OCI-LY7 (cell line): ENCODE results near the gene P3H1. TPM values are rescaled to one million over a fixed set of nuclear protein-coding genes. Genes with fewer than 3 reads are reported as not detected.

Source experiments
- BruUV-seq: library from RNA; stranded (reverse); fragments of 400-500 nt; replicated peaks from 2 replicates; lab custom pipeline; 2021; lab: Mats Ljungman, UMichigan
- CTCF ChIA-PET: fragments of 300-600 bp; sonication (Branson Sonifier 250); formaldehyde crosslinking; loops from one replicate; lab custom pipeline; 2022; ENCODE audit warnings: antibody characterized with exemption; ENCODE audit not compliant: unreplicated experiment; lab: Charles Lee
- POLR2A ChIA-PET: fragments of 300-600 bp; sonication (Branson Sonifier 250); formaldehyde crosslinking; loops from one replicate; lab custom pipeline; 2022; ENCODE audit warnings: antibody characterized with exemption; lab: Charles Lee
- DNase-seq: peaks from one replicate; pipeline ENCODE4 v3.0.0-alpha.2; 2015; ENCODE audit warnings: low spot score
- H2AFZ ChIP-seq: fragments of 200-600 bp; sonication (generic), shearing (Covaris generic); 2 replicates; pipeline ENCODE4 v1.6.1; 2014; ENCODE audit warnings: mild to moderate bottlenecking, antibody characterized with exemption, low read length, moderate library complexity
- H3K27ac ChIP-seq: fragments of 200-600 bp; sonication (generic); 2 replicates; pipeline ENCODE4 v1.5.1; 2014; ENCODE audit warnings: mixed run types, low read depth, mild to moderate bottlenecking, moderate library complexity, low read length, inconsistent platforms; ENCODE audit not compliant: poor library complexity, severe bottlenecking
- H3K36me3 ChIP-seq: fragments of 200-600 bp; sonication (generic); 2 replicates; pipeline ENCODE4 v1.6.1; 2014; ENCODE audit warnings: mild to moderate bottlenecking, antibody characterized with exemption, low read length, moderate library complexity, mixed read lengths; ENCODE audit not compliant: insufficient read depth
- H3K4me1 ChIP-seq: fragments of 200-600 bp; sonication (generic); 2 replicates; pipeline ENCODE4 v1.5.1; 2014; ENCODE audit warnings: mild to moderate bottlenecking, low read length; ENCODE audit not compliant: insufficient read depth, poor library complexity, severe bottlenecking
- H3K4me2 ChIP-seq: fragments of 200-600 bp; sonication (generic); 2 replicates; pipeline ENCODE4 v1.6.1; 2014; ENCODE audit warnings: mild to moderate bottlenecking, low read length
- H3K4me3 ChIP-seq: fragments of 200-600 bp; sonication (generic); 2 replicates; pipeline ENCODE4 v1.5.1; 2014; ENCODE audit warnings: mild to moderate bottlenecking, low read depth, low read length; ENCODE audit not compliant: poor library complexity, severe bottlenecking
- H3K79me2 ChIP-seq: fragments of 200-600 bp; sonication (generic); 2 replicates; pipeline ENCODE4 v1.6.1; 2016; ENCODE audit warnings: low read depth, mild to moderate bottlenecking, low read length, moderate library complexity, mixed read lengths; ENCODE audit not compliant: insufficient read depth
- H3K9me2 ChIP-seq: fragments of 200-600 bp; sonication (generic); 2 replicates; pipeline ENCODE4 v1.6.1; 2016; ENCODE audit warnings: mild to moderate bottlenecking, low read length, mixed read lengths; ENCODE audit not compliant: insufficient read depth
- H3K9me3 ChIP-seq: fragments of 200-600 bp; sonication (generic); 2 replicates; pipeline ENCODE4 v1.6.1; 2014; ENCODE audit warnings: mild to moderate bottlenecking, mixed run types, low read length, mixed read lengths
- H4K20me1 ChIP-seq: fragments of 200-600 bp; sonication (generic); 2 replicates; pipeline ENCODE4 v1.6.1; 2014; ENCODE audit warnings: mild to moderate bottlenecking, antibody characterized with exemption, low read length, moderate library complexity, mixed read lengths; ENCODE audit not compliant: insufficient read depth
- CTCF ChIP-seq: fragments of 200-600 bp; sonication (generic); conservative IDR thresholded peaks from 2 replicates; pipeline ENCODE4 v1.5.1; 2014; ENCODE audit warnings: mild to moderate bottlenecking, antibody characterized with exemption, low read length, moderate library complexity, mixed read lengths
- EZH2phosphoT487 ChIP-seq: fragments of 200-600 bp; sonication (generic); IDR thresholded peaks from 2 replicates; pipeline ENCODE4 v1.6.1; 2018; ENCODE audit warnings: low read depth, borderline replicate concordance, mild to moderate bottlenecking, mixed run types, antibody characterized with exemption, low read length, moderate library complexity, mixed read lengths
- intact Hi-C: fragments of 100-400 bp; cut with micrococcal nuclease; formaldehyde crosslinking; loops from one replicate; pipeline ENCODE4 v1.10.0; 2022; ENCODE audit not compliant: unreplicated experiment
- total RNA-seq, 2 experiments: library from RNA; depleted of rRNA in 1 of 2; stranded (reverse); fragments of >200 nt in 1 of 2; shearing (Covaris generic) in 1 of 2; gene quantifications; 2 replicates each; pipeline ENCODE4 v1.2.3, GENCODE V29; 2014 to 2022

The P3H1 gene
- total RNA-seq, 2 experiments from 2014 or later: 39.0 to 45.7 TPM

GRCh38 chr1:42797414-42797813 is 30.6 kb upstream of the P3H1 start:
- Histone ChIP-seq H3K36me3 (no peaks in the 10 kb centered on the region), H3K9me2 (no peaks in the 10 kb centered on the region), H3K27ac (no peak overlapping the region), H3K79me2 (no peaks in the 10 kb centered on the region), H2AFZ (no peak overlapping the region), H3K4me3 (no peak overlapping the region), H3K4me2 (no peak overlapping the region), H4K20me1 (no peaks in the 10 kb centered on the region), H3K4me1 (no peaks in the 10 kb centered on the region), H3K9me3 (no peaks in the 10 kb centered on the region)
- intact Hi-C loops: no loop called here
- no TSS peak for BruUV-seq
- TF ChIP-seq CTCF (no peak), EZH2phosphoT487 (no peak)
- ChIA-PET CTCF (interaction anchor here (0.5 kb wide), 1 partner anchor 49 kb away, joined by 3 read pairs; the partner anchor contains the start of gene ZNF691), POLR2A (interaction anchor here (0.6 kb wide), 1 partner anchor 15 kb away, joined by 3 read pairs; no protein-coding TSS in a partner anchor)
- no peak for DNase-seq

- Histone ChIP-seq H3K4me3 (no peak overlapping the region), H3K9me3 (no peaks in the 10 kb centered on the region), H4K20me1 (no peaks in the 10 kb centered on the region), H3K27ac (no peak overlapping the region), H3K4me1 (no peaks in the 10 kb centered on the region), H3K36me3 (no peaks in the 10 kb centered on the region), H2AFZ (no peak overlapping the region), H3K4me2 (no peak overlapping the region), H3K9me2 (no peaks in the 10 kb centered on the region), H3K79me2 (no peaks in the 10 kb centered on the region)
- DNase-seq: no peak
- TF ChIP-seq EZH2phosphoT487 (no peak), CTCF (no peak)
- POLR2A ChIA-PET: no interaction called here
- BruUV-seq: no TSS peak
- CTCF ChIA-PET: no interaction called here
- intact Hi-C loops: no loop called here
Observed at GRCh38 chr1:42793824-42794223, 27.0 kb upstream of the P3H1 start.

- H2AFZ ChIP-seq: no peak overlapping the region
- H4K20me1 ChIP-seq: no peaks in the 10 kb centered on the region; the same call in 1 of the 2 replicates
- H3K4me3 ChIP-seq: no peak overlapping the region
- CTCF ChIA-PET: no interaction called here
- no peaks in the 10 kb centered on the region for H3K9me3 ChIP-seq
- H3K9me2 ChIP-seq: no peaks in the 10 kb centered on the region
- TF ChIP-seq CTCF (no peak), EZH2phosphoT487 (no peak)
- intact Hi-C loops: no loop called here
- H3K27ac ChIP-seq: no peak overlapping the region
- H3K79me2 ChIP-seq: no peaks in the 10 kb centered on the region
- POLR2A ChIA-PET: no interaction called here
- no TSS peak for BruUV-seq
- no peaks in the 10 kb centered on the region for H3K4me1 ChIP-seq
- H3K36me3 ChIP-seq: peaks cover 10% of the 10 kb centered on the region; the same call in 1 of the 2 replicates
- H3K4me2 ChIP-seq: no peak overlapping the region
- no peak for DNase-seq
Observed at GRCh38 chr1:42788021-42788420, 21.2 kb upstream of the P3H1 start.
